Liver (tissue), 9 donors: Measurements from ENCODE around the gene ZNF652. TPM values are rescaled to one million over a fixed set of nuclear protein-coding genes. Genes with fewer than 3 reads are reported as not detected.

Experiments
- DNase-seq: peaks from one replicate; pipeline ENCODE4 v3.0.0-alpha.2; 2017; ENCODE audit warnings: low spot score
- H3K27ac ChIP-seq, 2 donors: one replicate each; pipeline ENCODE4 v1.7.0; 2013; ENCODE audit warnings: inconsistent platforms in 2 of 2, low read length in 2 of 2, control low read depth in 1 of 2, low read depth in 1 of 2, mild to moderate bottlenecking in 1 of 2
- H3K27me3 ChIP-seq, 4 donors: one replicate each; pipeline versions ENCODE4 v1.6.1 to v1.7.0; 2013; ENCODE audit warnings: low read length in 3 of 4, inconsistent platforms in 1 of 4, mild to moderate bottlenecking in 1 of 4, moderate library complexity in 1 of 4; ENCODE audit not compliant: control insufficient read depth in 4 of 4, insufficient read depth in 4 of 4
- H3K36me3 ChIP-seq, 4 donors: one replicate each; pipeline versions ENCODE4 v1.6.1 to v1.7.0; 2013; ENCODE audit warnings: low read length in 3 of 4, mild to moderate bottlenecking in 3 of 4, low read depth in 1 of 4, moderate library complexity in 1 of 4; ENCODE audit not compliant: control insufficient read depth in 4 of 4, insufficient read depth in 3 of 4
- H3K4me1 ChIP-seq, 4 donors: one replicate each; pipeline versions ENCODE4 v1.6.1 to v1.7.0; 2013; ENCODE audit warnings: low read length in 3 of 4, mild to moderate bottlenecking in 3 of 4, moderate library complexity in 1 of 4; ENCODE audit not compliant: control insufficient read depth in 4 of 4, insufficient read depth in 4 of 4
- H3K4me3 ChIP-seq, 3 donors: one replicate each; pipeline versions ENCODE4 v1.6.1 to v1.7.0; 2013; ENCODE audit warnings: low read length in 3 of 3, control low read depth in 1 of 3, low read depth in 1 of 3, mild to moderate bottlenecking in 1 of 3
- H3K9ac ChIP-seq, 2 donors: one replicate each; pipeline ENCODE4 v1.7.0; 2013; ENCODE audit warnings: low read length in 2 of 2, mild to moderate bottlenecking in 2 of 2, moderate library complexity in 2 of 2, control low read depth in 1 of 2, low read depth in 1 of 2
- H3K9me3 ChIP-seq, 4 donors: one replicate each; pipeline versions ENCODE4 v1.6.1 to v1.7.0; 2013; ENCODE audit warnings: low read length in 3 of 4; ENCODE audit not compliant: control insufficient read depth in 4 of 4
- EGR1 ChIP-seq, 2 donors: IDR thresholded peaks; 2 replicates each; pipeline ENCODE4 v1.6.1; 2016 to 2018; ENCODE audit warnings: antibody characterized with exemption in 2 of 2, low read depth in 2 of 2
- FOXA1 ChIP-seq: IDR thresholded peaks from 2 replicates; pipeline ENCODE4 v1.6.1; 2016; ENCODE audit warnings: antibody characterized with exemption
- FOXA2 ChIP-seq: IDR thresholded peaks from 2 replicates; pipeline ENCODE4 v1.6.1; 2016; ENCODE audit warnings: antibody characterized with exemption
- HNF4A ChIP-seq, 2 donors: conservative IDR thresholded peaks; 2 replicates each; pipeline ENCODE4 v1.6.1; 2016; ENCODE audit warnings: antibody characterized with exemption in 2 of 2, mild to moderate bottlenecking in 2 of 2
- HNF4G ChIP-seq: IDR thresholded peaks from 2 replicates; pipeline ENCODE4 v1.6.1; 2016; ENCODE audit warnings: antibody characterized with exemption
- JUND ChIP-seq, 2 donors: IDR thresholded peaks; 2 replicates each; pipeline ENCODE4 v1.6.1; 2016; ENCODE audit warnings: antibody characterized with exemption in 2 of 2
- NR2F2 ChIP-seq: IDR thresholded peaks from 2 replicates; pipeline ENCODE4 v1.6.1; 2016; ENCODE audit warnings: antibody characterized with exemption
- RAD21 ChIP-seq, 2 donors: IDR thresholded peaks; 2 replicates each; pipeline ENCODE4 v1.6.1; 2016; ENCODE audit warnings: antibody characterized with exemption in 2 of 2, mild to moderate bottlenecking in 2 of 2
- RXRA ChIP-seq, 2 donors: IDR thresholded peaks; 2 replicates each; pipeline ENCODE4 v1.6.1; 2017 to 2018; ENCODE audit warnings: antibody characterized with exemption in 2 of 2, mild to moderate bottlenecking in 1 of 2
- SP1 ChIP-seq: IDR thresholded peaks from 2 replicates; pipeline ENCODE4 v1.6.1; 2018; ENCODE audit warnings: antibody characterized with exemption, mild to moderate bottlenecking
- TAF1 ChIP-seq: conservative IDR thresholded peaks from 2 replicates; pipeline ENCODE4 v1.6.1; 2016; ENCODE audit warnings: antibody characterized with exemption, mild to moderate bottlenecking
- YY1 ChIP-seq: IDR thresholded peaks from 2 replicates; pipeline ENCODE4 v1.6.1; 2016; ENCODE audit warnings: antibody characterized with exemption, mild to moderate bottlenecking
- WGBS: extraction: QIAGEN DNeasy Blood & Tissue Kit; methylation state at CpG from one replicate; pipeline ENCODE4 v1.1.7; 2013; 5-methylcytosine and 5-hydroxymethylcytosine counted together
- polyA plus RNA-seq, 2 donors: library from polyadenylated mRNA; stranded (reverse) in 1 of 2; unstranded in 1 of 2; fragments of 200-250 nt in 1 of 2; fragments of >200 nt in 1 of 2; fragmentation: Nextera tagmentation in 1 of 2; extraction: Ambion mirVana in 1 of 2; gene quantifications; one replicate each; pipeline versions ENCODE4 v1.2.1 to v1.2.3, GENCODE V29; 2013 to 2015
- total RNA-seq, 2 donors: library from RNA; depleted of rRNA; stranded (reverse); fragments of >200 nt; gene quantifications; one replicate each; pipeline ENCODE4 v1.2.3, GENCODE V29; 2014
- TF ChIP-seq, protein P1 (sequence below): IDR thresholded peaks from 2 replicates; pipeline ENCODE4 v1.6.1; 2016; ENCODE audit warnings: antibody characterized with exemption
- TF ChIP-seq, protein P2 (sequence below): IDR thresholded peaks from 2 replicates; pipeline ENCODE4 v1.6.1; 2016; ENCODE audit warnings: antibody characterized with exemption, mild to moderate bottlenecking
- TF ChIP-seq, protein P3 (sequence below): IDR thresholded peaks from 2 replicates; pipeline ENCODE4 v1.6.1; 2016; ENCODE audit warnings: antibody characterized with exemption
- donor health status: healthy.
- donor health status: healthy.
- donor health status: healthy.
- donor health status: healthy.
- donor health status: healthy.

ZNF652 gene
- total and polyA plus RNA-seq, 4 donors, result 5.3 to 23.1 (median 17.5) TPM

DNA sequence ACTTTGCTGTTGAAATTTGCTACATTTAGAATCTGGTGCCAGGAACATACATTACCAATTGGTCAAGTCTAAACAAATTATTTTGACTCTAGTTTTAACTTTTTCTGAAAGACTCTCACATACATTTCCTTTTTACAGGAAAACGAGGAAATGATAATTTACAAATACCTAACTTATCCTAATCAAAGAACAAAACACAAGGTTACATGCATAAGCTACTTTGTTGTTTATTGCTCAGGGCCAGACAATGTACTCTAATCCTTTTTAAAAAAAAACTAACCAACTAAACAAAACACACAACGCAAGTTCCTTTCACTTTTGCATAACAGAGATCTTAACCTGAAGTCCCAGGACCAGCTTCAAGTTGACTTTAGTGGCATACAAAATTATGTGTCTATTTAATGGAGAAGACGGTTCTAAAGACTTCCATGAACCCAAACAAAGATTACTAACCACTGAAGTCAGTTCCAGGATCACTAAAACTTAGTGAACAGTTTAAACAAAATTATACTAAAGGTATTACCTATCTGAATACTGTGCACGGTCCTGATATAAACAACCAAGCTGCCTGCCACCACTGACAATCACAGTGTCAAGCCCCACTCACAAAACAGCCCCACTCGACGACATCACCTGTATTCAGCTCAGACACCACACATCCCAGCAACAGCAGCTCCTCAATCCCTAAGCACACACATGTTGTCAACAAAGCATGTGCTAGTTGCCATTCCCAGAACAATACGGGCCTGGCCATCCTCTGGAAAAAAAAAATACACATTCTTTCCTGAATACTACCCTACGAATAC, 1.9 kb downstream of the ZNF652 start:
- H3K36me3 ChIP-seq, result no peaks in the 10 kb centered on the region
- H3K9ac ChIP-seq, result peak overlapping the region; percentile 8 to 24
- WGBS, result 4% methylated on average over 8 of the region's 8 CpGs
- peaks cover 7 to 55% (median 38%) of the 10 kb centered on the region in 4 donors for H3K4me1 ChIP-seq
- no peaks in the 10 kb centered on the region for H3K9me3 ChIP-seq
- peak overlapping the region; percentile 74 to 88 for H3K27ac ChIP-seq
- peak; percentile 37 to 49 for TF ChIP-seq HNF4A (conservative IDR thresholded peaks at IDR 0.05)
- TF ChIP-seq RAD21 (IDR thresholded peaks at IDR 0.05), result no peak
- TF ChIP-seq HNF4G, result no peak
- TF ChIP-seq, protein P1, sequence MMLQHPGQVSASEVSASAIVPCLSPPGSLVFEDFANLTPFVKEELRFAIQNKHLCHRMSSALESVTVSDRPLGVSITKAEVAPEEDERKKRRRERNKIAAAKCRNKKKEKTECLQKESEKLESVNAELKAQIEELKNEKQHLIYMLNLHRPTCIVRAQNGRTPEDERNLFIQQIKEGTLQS, result no peak
- H3K27me3 ChIP-seq, result no peaks in the 10 kb centered on the region
- no peak for DNase-seq
- H3K4me3 ChIP-seq, result peak overlapping the region; percentile 51 to 87 (median 63)

DNA sequence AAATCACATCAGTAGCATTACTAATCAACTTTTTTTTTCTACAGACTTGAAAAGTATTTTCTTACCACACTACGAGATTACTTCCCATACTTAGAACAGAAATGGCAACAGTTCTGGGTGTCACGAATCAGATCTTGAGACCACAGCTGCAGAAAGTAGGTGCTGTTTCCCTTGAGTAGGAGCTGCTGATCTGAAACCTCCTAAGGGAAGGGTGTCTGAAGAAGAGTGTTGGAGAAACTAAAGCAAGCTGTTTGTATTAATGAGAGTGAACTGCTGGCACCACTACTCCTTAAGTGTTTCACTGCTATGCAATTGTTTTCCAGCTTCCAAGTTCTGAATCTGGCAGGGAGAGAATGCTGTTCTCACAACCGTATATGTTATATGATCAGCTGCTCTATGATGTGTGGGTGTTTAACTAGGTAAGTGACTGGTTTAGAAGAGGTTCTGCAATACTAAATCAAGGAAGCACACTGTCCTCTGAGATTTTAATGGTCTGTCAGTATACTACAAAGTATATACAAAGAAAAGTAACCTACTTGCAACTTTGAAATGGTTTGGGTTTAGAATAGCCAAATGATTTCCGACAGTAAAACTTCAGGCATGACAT, 3.3 kb downstream of the ZNF652 start:
- H3K4me3 ChIP-seq, result no peak overlapping the region
- peaks cover 7 to 56% (median 39%) of the 10 kb centered on the region in 4 donors for H3K4me1 ChIP-seq
- TF ChIP-seq HNF4G, result no peak
- TF ChIP-seq FOXA2, result no peak
- TF ChIP-seq TAF1, result no peak
- no peak for TF ChIP-seq YY1
- no peak for DNase-seq
- no peaks in the 10 kb centered on the region for H3K9me3 ChIP-seq
- 60% methylated on average over 4 of the region's 4 CpGs for WGBS
- no peak overlapping the region for H3K27ac ChIP-seq
- peak overlapping the region in 1 of 2 donors; percentile 7 for H3K9ac ChIP-seq
- H3K36me3 ChIP-seq, result no peaks in the 10 kb centered on the region
- H3K27me3 ChIP-seq, result no peaks in the 10 kb centered on the region

DNA sequence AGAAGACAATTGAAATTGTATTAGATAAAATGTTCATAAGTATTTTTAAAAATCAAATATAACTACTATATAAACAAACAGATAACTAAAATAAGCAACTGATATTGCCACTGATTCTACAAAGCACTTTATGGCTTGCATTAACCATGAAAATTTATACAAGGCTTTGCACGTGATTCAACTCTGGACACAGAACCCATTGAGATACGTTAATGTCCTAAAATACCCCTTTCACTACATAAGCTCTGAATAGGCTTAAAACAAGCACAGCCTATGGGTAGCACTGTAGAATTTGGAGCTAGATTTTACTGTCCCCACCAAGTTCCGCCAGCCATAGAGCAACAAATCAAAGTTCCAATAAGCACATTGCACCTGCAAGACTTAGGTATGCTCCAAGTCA, 4.5 kb downstream of the ZNF652 start:
- H3K4me3 ChIP-seq, result no peak overlapping the region
- H3K4me1 ChIP-seq, result peaks cover 10 to 63% (median 40%) of the 10 kb centered on the region in 4 donors
- H3K9ac ChIP-seq, result no peak overlapping the region
- H3K9me3 ChIP-seq, result no peaks in the 10 kb centered on the region
- H3K27me3 ChIP-seq, result no peaks in the 10 kb centered on the region
- WGBS, result 26% methylated on average over 3 of the region's 3 CpGs
- H3K27ac ChIP-seq, result no peak overlapping the region
- peak; percentile 20 to 26 for TF ChIP-seq HNF4A (conservative IDR thresholded peaks at IDR 0.05)
- TF ChIP-seq HNF4G, result no peak
- H3K36me3 ChIP-seq, result no peaks in the 10 kb centered on the region
- DNase-seq, result no peak

DNA sequence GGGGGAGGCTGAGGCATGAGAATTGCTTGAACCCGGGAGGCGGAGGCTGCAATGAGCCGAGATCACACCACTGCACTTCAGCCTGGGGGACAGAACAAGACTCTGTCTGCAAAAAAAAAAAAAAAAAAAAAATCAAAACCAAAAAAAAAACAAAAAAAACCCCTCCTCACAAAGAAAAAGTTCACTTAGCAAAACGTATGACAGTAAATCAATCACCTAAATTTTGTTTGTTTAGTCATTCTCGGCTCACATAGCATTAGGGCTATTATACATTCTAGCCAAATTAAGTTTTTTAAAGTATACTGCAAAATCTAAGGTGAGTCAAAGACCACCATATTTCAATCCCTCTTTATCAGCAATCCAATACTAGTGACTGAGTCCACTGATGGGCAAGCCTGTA, 5.7 kb downstream of the ZNF652 start:
- DNase-seq, result no peak
- H3K9ac ChIP-seq, result no peak overlapping the region
- no peak overlapping the region for H3K4me3 ChIP-seq
- no peaks in the 10 kb centered on the region for H3K27me3 ChIP-seq
- WGBS, result 78% methylated on average over 5 of the region's 5 CpGs
- no peaks in the 10 kb centered on the region for H3K9me3 ChIP-seq
- no peaks in the 10 kb centered on the region for H3K36me3 ChIP-seq
- H3K27ac ChIP-seq, result no peak overlapping the region
- H3K4me1 ChIP-seq, result peaks cover 10 to 70% (median 41%) of the 10 kb centered on the region in 4 donors
- TF ChIP-seq, protein P1, result no peak
- TF ChIP-seq HNF4A (conservative IDR thresholded peaks at IDR 0.05) (no peak), EGR1 (IDR thresholded peaks at IDR 0.05; ENCODE audit: low read depth in 2 of 2) (no peak), RXRA (IDR thresholded peaks at IDR 0.05) (no peak), NR2F2 (no peak), JUND (IDR thresholded peaks at IDR 0.05) (no peak), FOXA1 (no peak), RAD21 (IDR thresholded peaks at IDR 0.05) (no peak), TAF1 (no peak), HNF4G (no peak), SP1 (no peak), YY1 (no peak)
- TF ChIP-seq, protein P2, sequence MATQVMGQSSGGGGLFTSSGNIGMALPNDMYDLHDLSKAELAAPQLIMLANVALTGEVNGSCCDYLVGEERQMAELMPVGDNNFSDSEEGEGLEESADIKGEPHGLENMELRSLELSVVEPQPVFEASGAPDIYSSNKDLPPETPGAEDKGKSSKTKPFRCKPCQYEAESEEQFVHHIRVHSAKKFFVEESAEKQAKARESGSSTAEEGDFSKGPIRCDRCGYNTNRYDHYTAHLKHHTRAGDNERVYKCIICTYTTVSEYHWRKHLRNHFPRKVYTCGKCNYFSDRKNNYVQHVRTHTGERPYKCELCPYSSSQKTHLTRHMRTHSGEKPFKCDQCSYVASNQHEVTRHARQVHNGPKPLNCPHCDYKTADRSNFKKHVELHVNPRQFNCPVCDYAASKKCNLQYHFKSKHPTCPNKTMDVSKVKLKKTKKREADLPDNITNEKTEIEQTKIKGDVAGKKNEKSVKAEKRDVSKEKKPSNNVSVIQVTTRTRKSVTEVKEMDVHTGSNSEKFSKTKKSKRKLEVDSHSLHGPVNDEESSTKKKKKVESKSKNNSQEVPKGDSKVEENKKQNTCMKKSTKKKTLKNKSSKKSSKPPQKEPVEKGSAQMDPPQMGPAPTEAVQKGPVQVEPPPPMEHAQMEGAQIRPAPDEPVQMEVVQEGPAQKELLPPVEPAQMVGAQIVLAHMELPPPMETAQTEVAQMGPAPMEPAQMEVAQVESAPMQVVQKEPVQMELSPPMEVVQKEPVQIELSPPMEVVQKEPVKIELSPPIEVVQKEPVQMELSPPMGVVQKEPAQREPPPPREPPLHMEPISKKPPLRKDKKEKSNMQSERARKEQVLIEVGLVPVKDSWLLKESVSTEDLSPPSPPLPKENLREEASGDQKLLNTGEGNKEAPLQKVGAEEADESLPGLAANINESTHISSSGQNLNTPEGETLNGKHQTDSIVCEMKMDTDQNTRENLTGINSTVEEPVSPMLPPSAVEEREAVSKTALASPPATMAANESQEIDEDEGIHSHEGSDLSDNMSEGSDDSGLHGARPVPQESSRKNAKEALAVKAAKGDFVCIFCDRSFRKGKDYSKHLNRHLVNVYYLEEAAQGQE, result no peak
- TF ChIP-seq, protein P3, sequence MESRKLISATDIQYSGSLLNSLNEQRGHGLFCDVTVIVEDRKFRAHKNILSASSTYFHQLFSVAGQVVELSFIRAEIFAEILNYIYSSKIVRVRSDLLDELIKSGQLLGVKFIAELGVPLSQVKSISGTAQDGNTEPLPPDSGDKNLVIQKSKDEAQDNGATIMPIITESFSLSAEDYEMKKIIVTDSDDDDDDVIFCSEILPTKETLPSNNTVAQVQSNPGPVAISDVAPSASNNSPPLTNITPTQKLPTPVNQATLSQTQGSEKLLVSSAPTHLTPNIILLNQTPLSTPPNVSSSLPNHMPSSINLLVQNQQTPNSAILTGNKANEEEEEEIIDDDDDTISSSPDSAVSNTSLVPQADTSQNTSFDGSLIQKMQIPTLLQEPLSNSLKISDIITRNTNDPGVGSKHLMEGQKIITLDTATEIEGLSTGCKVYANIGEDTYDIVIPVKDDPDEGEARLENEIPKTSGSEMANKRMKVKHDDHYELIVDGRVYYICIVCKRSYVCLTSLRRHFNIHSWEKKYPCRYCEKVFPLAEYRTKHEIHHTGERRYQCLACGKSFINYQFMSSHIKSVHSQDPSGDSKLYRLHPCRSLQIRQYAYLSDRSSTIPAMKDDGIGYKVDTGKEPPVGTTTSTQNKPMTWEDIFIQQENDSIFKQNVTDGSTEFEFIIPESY, result no peak
